Breast epithelium (tissue), 4 donors: ENCODE measurements around the gene COL4A2. TPM values are rescaled to one million over a fixed set of nuclear protein-coding genes. Genes with fewer than 3 reads are reported as not detected.
A peak's percentile ranks its signal among the peaks of the same experiment; 100 is the strongest.

ENCODE experiments used
- DNase-seq, 2 donors: peaks; one replicate each; pipeline ENCODE4 v3.0.0-alpha.2; 2019; ENCODE audit warnings: low spot score in 2 of 2
- H3K27ac ChIP-seq, 2 donors: fragments of 200-600 bp; sonication (generic) in 1 of 2; one replicate each; pipeline ENCODE4 v1.5.1; 2016 to 2019; ENCODE audit warnings: mild to moderate bottlenecking in 1 of 2
- H3K27me3 ChIP-seq, 2 donors: fragments of 200-600 bp; sonication (generic) in 1 of 2; one replicate each; pipeline versions ENCODE4 v1.5.1 to v1.6.0; 2017 to 2019; ENCODE audit warnings: control low read depth in 1 of 2, mild to moderate bottlenecking in 1 of 2
- H3K36me3 ChIP-seq: fragments of 200-600 bp; one replicate; pipeline ENCODE4 v1.5.1; 2019
- H3K4me1 ChIP-seq, 2 donors: fragments of 200-600 bp; sonication (generic); one replicate each; pipeline ENCODE4 v1.5.1; 2016 to 2019; ENCODE audit warnings: control low read depth in 1 of 2
- H3K4me3 ChIP-seq, 3 donors: fragments of 200-600 bp; sonication (generic); 1 replicate in 2 of 3; 2 replicates in 1 of 3; pipeline ENCODE4 v1.5.1; 2016 to 2019; ENCODE audit warnings: mild to moderate bottlenecking in 3 of 3, moderate library complexity in 2 of 3
- H3K9me3 ChIP-seq, 2 donors: fragments of 200-600 bp; sonication (generic) in 1 of 2; one replicate each; pipeline ENCODE4 v1.5.1; 2016 to 2019; ENCODE audit warnings: control low read depth in 1 of 2
- POLR2A ChIP-seq: fragments of 450-650 bp; IDR thresholded peaks from one replicate; pipeline ENCODE4 v1.6.1; 2016; ENCODE audit warnings: antibody characterized with exemption, mild to moderate bottlenecking, moderate library complexity
- POLR2AphosphoS5 ChIP-seq, 3 donors: sonication (generic); formaldehyde crosslinking; IDR thresholded peaks; one replicate each; pipeline ENCODE4 v1.6.1; 2017; ENCODE audit warnings: antibody characterized with exemption in 3 of 3
- intact Hi-C: fragments of 100-400 bp; cut with DNase I; formaldehyde crosslinking; loops from one replicate; pipeline ENCODE4 v1.15.1; 2023; ENCODE audit warnings: low total_unique reads
- total RNA-seq, 3 donors: library from RNA; depleted of rRNA; stranded (reverse); fragments of >200 nt; gene quantifications; one replicate each; pipeline ENCODE4 v1.1.0, GENCODE V29; 2016
- TF ChIP-seq, protein P1 (sequence below), 3 donors: fragments of 450-650 bp; IDR thresholded peaks; one replicate each; pipeline ENCODE4 v1.5.1; 2016 to 2017; ENCODE audit warnings: antibody characterized with exemption in 3 of 3, mild to moderate bottlenecking in 3 of 3, moderate library complexity in 3 of 3

The COL4A2 gene
- total RNA-seq, 3 donors from 2014 or later, result 107 to 841 (median 307) TPM

DNA sequence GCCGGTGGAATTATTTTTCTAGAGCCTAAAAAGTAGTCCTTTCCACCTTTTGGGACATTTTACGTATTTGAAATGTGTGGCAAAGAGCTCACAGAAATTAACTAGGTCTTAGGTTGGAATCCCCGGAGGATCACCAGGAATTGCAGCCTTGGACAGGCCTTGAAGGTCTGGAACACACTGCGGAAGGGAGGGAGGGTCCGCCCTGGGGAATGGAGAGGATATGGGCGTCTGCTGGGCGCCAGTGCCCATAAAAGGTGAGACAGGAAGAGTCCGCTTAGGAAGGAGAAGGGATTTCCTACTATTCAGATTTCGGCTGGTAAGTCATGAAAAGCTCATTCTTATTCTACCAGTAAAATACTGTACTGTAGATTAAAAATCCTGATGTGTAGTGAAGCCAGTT lies 111.9 kb downstream of the COL4A2 start:
- no peaks in the 10 kb centered on the region for H3K27me3 ChIP-seq
- H3K36me3 ChIP-seq, result no peaks in the 10 kb centered on the region
- peak overlapping the region; percentile 70 to 80 for H3K27ac ChIP-seq
- H3K4me3 ChIP-seq, result no peak overlapping the region
- TF ChIP-seq POLR2AphosphoS5 (IDR thresholded peaks at IDR 0.05), result peak in 1 of 3 donors; percentile 45
- TF ChIP-seq, protein P1, sequence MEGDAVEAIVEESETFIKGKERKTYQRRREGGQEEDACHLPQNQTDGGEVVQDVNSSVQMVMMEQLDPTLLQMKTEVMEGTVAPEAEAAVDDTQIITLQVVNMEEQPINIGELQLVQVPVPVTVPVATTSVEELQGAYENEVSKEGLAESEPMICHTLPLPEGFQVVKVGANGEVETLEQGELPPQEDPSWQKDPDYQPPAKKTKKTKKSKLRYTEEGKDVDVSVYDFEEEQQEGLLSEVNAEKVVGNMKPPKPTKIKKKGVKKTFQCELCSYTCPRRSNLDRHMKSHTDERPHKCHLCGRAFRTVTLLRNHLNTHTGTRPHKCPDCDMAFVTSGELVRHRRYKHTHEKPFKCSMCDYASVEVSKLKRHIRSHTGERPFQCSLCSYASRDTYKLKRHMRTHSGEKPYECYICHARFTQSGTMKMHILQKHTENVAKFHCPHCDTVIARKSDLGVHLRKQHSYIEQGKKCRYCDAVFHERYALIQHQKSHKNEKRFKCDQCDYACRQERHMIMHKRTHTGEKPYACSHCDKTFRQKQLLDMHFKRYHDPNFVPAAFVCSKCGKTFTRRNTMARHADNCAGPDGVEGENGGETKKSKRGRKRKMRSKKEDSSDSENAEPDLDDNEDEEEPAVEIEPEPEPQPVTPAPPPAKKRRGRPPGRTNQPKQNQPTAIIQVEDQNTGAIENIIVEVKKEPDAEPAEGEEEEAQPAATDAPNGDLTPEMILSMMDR (IDR thresholded peaks at IDR 0.05), result no peak
- H3K9me3 ChIP-seq, result no peaks in the 10 kb centered on the region
- intact Hi-C loops, result loop anchor here (10.0 kb wide), 1 partner anchor 194 kb away; no protein-coding TSS in a partner anchor
- H3K4me1 ChIP-seq, result peaks cover 0 to 7% of the 10 kb centered on the region in 2 donors
- DNase-seq, result no peak

DNA sequence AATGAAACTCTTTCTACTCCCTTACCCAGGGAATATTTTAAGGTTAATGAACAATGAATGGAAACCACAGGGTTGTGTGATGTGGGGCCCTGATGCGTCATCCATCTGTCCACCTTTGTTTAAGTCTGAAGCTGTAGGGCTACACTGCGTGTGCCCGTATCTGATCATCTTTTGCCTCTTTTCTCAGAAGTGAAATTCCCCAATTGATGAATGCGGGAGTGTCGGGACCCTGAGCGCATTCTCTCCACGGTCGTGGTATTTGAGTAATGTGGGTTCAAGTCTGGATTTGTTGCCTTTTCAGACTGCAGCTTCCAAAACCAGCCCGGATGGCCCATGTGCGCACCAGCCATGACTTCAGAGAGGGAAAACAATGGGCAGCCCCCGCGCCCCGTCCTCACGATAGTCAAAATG lies 112.3 kb downstream of the COL4A2 start:
- Histone ChIP-seq H3K36me3 (no peaks in the 10 kb centered on the region), H3K9me3 (no peaks in the 10 kb centered on the region), H3K4me1 (peaks cover 0 to 7% of the 10 kb centered on the region in 2 donors), H3K27ac (peak overlapping the region; percentile 70 to 80), H3K4me3 (peak overlapping the region in 1 of 3 donors; percentile 16), H3K27me3 (no peaks in the 10 kb centered on the region)
- TF ChIP-seq POLR2AphosphoS5 (IDR thresholded peaks at IDR 0.05) (no peak), POLR2A (no peak)
- TF ChIP-seq, protein P1 (IDR thresholded peaks at IDR 0.05), result no peak
- intact Hi-C loops, result loop anchor here (10.0 kb wide), 1 partner anchor 195 kb away; no protein-coding TSS in a partner anchor
- peak in 1 of 2 donors; percentile 39 for DNase-seq

DNA sequence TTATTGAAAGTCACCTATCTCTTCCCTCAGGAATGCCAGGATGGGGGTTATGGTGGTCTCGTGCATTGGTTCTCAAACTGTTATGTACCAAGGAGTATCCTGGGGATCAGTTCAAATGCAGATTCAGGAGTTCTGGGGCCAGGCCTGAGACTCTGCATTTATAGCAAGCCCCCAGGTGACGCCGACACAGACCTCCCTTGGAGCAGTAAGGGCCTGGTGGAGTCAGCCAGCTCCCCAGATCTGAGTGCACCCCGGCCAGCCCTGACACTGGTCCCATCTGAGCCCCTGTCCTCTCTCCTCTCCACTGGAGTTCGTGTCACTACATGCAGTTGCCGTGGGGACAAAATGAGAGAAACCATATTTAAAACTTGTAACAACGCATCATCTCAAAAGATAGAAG lies 112.9 kb downstream of the COL4A2 start:
- intact Hi-C loops, result loop anchor here (10.0 kb wide), 1 partner anchor 195 kb away; no protein-coding TSS in a partner anchor
- Histone ChIP-seq H3K27me3 (no peaks in the 10 kb centered on the region), H3K4me3 (no peak overlapping the region), H3K27ac (peak overlapping the region; percentile 70 to 80), H3K4me1 (peaks cover 0 to 7% of the 10 kb centered on the region in 2 donors), H3K9me3 (no peaks in the 10 kb centered on the region), H3K36me3 (no peaks in the 10 kb centered on the region)
- DNase-seq, result no peak
- TF ChIP-seq POLR2AphosphoS5 (IDR thresholded peaks at IDR 0.05), result no peak
- TF ChIP-seq, protein P1 (IDR thresholded peaks at IDR 0.05), result no peak
- TF ChIP-seq POLR2A, result no peak

DNA sequence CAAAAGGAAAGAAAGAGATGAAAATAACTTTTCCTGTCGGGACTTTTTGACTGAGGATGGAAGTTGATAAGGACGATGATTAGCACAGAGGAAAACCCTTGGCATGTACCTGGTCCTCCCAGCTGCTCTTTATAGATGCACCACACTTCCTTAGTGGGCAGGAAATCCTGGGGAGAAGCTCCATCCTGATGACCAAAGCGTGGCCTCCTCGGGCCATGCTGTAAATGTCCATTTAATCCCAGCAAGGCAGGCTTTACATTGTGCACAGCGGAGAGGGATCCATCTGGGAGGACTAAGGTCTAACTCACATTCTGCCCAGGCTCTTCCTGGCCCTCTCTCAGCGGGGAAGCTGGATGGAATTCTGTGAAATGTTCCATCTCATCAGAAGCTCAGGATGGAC lies 113.5 kb downstream of the COL4A2 start:
- no peak overlapping the region for H3K27ac ChIP-seq
- no peak overlapping the region for H3K4me3 ChIP-seq
- DNase-seq, result no peak
- no peaks in the 10 kb centered on the region for H3K9me3 ChIP-seq
- TF ChIP-seq, protein P1 (IDR thresholded peaks at IDR 0.05), result no peak
- TF ChIP-seq POLR2A (no peak), POLR2AphosphoS5 (IDR thresholded peaks at IDR 0.05) (no peak)
- intact Hi-C loops, result no loop called here
- H3K4me1 ChIP-seq, result peaks cover 0 to 6% of the 10 kb centered on the region in 2 donors
- no peaks in the 10 kb centered on the region for H3K36me3 ChIP-seq
- no peaks in the 10 kb centered on the region for H3K27me3 ChIP-seq

DNA sequence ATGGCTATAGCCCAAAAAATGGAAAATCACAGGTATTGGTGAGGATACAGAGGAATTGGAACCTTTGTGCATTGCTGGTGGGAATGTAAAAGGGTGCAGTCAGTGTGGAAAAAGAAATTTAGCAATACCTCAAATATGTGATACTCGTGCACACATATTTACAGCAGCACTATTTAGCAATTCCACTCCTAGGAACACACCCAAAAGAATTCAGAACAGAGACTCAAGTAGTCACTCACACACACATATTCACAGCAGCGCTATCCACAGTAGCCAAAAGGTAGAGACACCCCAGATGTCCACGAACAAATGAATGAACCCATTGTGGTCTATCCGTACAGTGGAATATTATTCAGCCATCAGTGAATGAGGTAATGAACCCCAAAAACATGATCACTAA lies 114.0 kb downstream of the COL4A2 start:
- H3K4me1 ChIP-seq, result peaks cover 0 to 2% of the 10 kb centered on the region in 2 donors

More for the DNA sequence above, 114.0 kb downstream of the COL4A2 start:
- Histone ChIP-seq H3K4me3 (no peak overlapping the region), H3K27ac (no peak overlapping the region), H3K9me3 (no peaks in the 10 kb centered on the region), H3K36me3 (no peaks in the 10 kb centered on the region), H3K27me3 (no peaks in the 10 kb centered on the region)
- DNase-seq, result no peak
- intact Hi-C loops, result no loop called here
- TF ChIP-seq POLR2A, result no peak
- TF ChIP-seq, protein P1 (IDR thresholded peaks at IDR 0.05), result no peak
- no peak for TF ChIP-seq POLR2AphosphoS5 (IDR thresholded peaks at IDR 0.05)
